ENCODE results near the gene AGAP3. TPM values are rescaled to one million over a fixed set of nuclear protein-coding genes. Genes with fewer than 3 reads are reported as not detected.

The AGAP3 gene
- total RNA-seq, 1 experiment from 2014 or later = 138 TPM

- Mint-ChIP-seq H3K27ac (ENCODE audit: low read depth, unreplicated experiment) (no peak overlapping the region), H3K4me3 (ENCODE audit: unreplicated experiment) (no peak overlapping the region), H3K9me3 (ENCODE audit: unreplicated experiment) (no peaks in the 10 kb centered on the region), H3K36me3 (ENCODE audit: insufficient read depth, unreplicated experiment) (no peaks in the 10 kb centered on the region), H3K27me3 (ENCODE audit: insufficient read depth, unreplicated experiment) (peaks cover 60% of the 10 kb centered on the region), H3K4me1 (ENCODE audit: insufficient read depth, unreplicated experiment) (no peaks in the 10 kb centered on the region)
- CTCF ChIA-PET = interaction anchor here (0.6 to 0.9 kb wide), 2 partner anchors 9 to 409 kb away, joined by 3 read pairs; no protein-coding TSS in a partner anchor
- no TSS peak for BruUV-seq (replicated peaks)
- no peak for DNase-seq (ENCODE audit: unreplicated experiment)
- POLR2A ChIA-PET = no interaction called here
- no peak for TF ChIP-seq CTCF (IDR thresholded peaks at IDR 0.05; ENCODE audit: unreplicated experiment)
- intact Hi-C loops (cut with micrococcal nuclease) = no loop called here
Observed at GRCh38 chr7:151181011-151181431, 94.7 kb downstream of the AGAP3 start.

- CTCF ChIA-PET = interaction anchor here (0.5 kb wide), 2 partner anchors 129 to 617 kb away, joined by 3 to 4 read pairs; no protein-coding TSS in a partner anchor
Observed at GRCh38 chr7:151185762-151186639, 99.7 kb downstream of the AGAP3 start.

GRCh38 chr7:151186640-151187408 lies 100.5 kb downstream of the AGAP3 start, which contains the start of gene ASB10:
Gene ASB10 (minus strand): TSS chr7:151187250. CDS start chr7:151187130, 120 bp downstream.
- BruUV-seq (replicated peaks) = no TSS peak
- no peaks in the 10 kb centered on the region for H3K4me1 Mint-ChIP-seq (ENCODE audit: insufficient read depth, unreplicated experiment)
- ChIA-PET POLR2A (interaction anchor here (0.7 kb wide), 1 partner anchor 27 kb away, joined by 3 read pairs; no protein-coding TSS in a partner anchor), CTCF (interaction anchor here (1.4 kb wide), 1 partner anchor 13 kb away, joined by 4 read pairs; no protein-coding TSS in a partner anchor)
- TF ChIP-seq CTCF (IDR thresholded peaks at IDR 0.05; ENCODE audit: unreplicated experiment) = no peak
- no peaks in the 10 kb centered on the region for H3K9me3 Mint-ChIP-seq (ENCODE audit: unreplicated experiment)
- H3K36me3 Mint-ChIP-seq (ENCODE audit: insufficient read depth, unreplicated experiment) = peaks cover 6% of the 10 kb centered on the region
- no peak within 1 kb of the TSS for H3K4me3 Mint-ChIP-seq (ENCODE audit: unreplicated experiment)
- intact Hi-C loops (cut with micrococcal nuclease) = no loop called here
- DNase-seq (ENCODE audit: unreplicated experiment) = no peak
- H3K27ac Mint-ChIP-seq (ENCODE audit: low read depth, unreplicated experiment) = no peak within 1 kb of the TSS
- H3K27me3 Mint-ChIP-seq (ENCODE audit: insufficient read depth, unreplicated experiment) = peaks cover 50% of the 10 kb centered on the region

More at GRCh38 chr7:151185762-151186639, 99.7 kb downstream of the AGAP3 start:
- DNase-seq (ENCODE audit: unreplicated experiment) = no peak
- no peak for TF ChIP-seq CTCF (IDR thresholded peaks at IDR 0.05; ENCODE audit: unreplicated experiment)
- intact Hi-C loops (cut with micrococcal nuclease) = no loop called here
- POLR2A ChIA-PET = no interaction called here
- peaks cover 6% of the 10 kb centered on the region for H3K36me3 Mint-ChIP-seq (ENCODE audit: insufficient read depth, unreplicated experiment)
- BruUV-seq (replicated peaks) = no TSS peak
- no peaks in the 10 kb centered on the region for H3K4me1 Mint-ChIP-seq (ENCODE audit: insufficient read depth, unreplicated experiment)
- H3K27ac Mint-ChIP-seq (ENCODE audit: low read depth, unreplicated experiment) = no peak overlapping the region
- no peaks in the 10 kb centered on the region for H3K9me3 Mint-ChIP-seq (ENCODE audit: unreplicated experiment)
- H3K27me3 Mint-ChIP-seq (ENCODE audit: insufficient read depth, unreplicated experiment) = peaks cover 48% of the 10 kb centered on the region
- no peak overlapping the region for H3K4me3 Mint-ChIP-seq (ENCODE audit: unreplicated experiment)

Data from MCF 10A (cell line).